ELR (cell line): ENCODE results near the gene CAMK2A.

Source experiments
- DNase-seq: peaks from one replicate; pipeline ENCODE4 v3.0.0-alpha.2; 2015; ENCODE audit warnings: low read depth

Gene CAMK2A

GRCh38 chr5:150316320-150316719, 26.7 kb upstream of the CAMK2A start:
- peak; percentile 55 for DNase-seq

- DNase-seq, result no peak
These were observed 25.7 kb upstream of the CAMK2A start for GRCh38 chr5:150315245-150315644.

GRCh38 chr5:150313921-150314716, 24.5 kb upstream of the CAMK2A start:
- no peak for DNase-seq

GRCh38 chr5:150313501-150313900, 23.9 kb upstream of the CAMK2A start:
- DNase-seq, result no peak

- no peak for DNase-seq
These were observed 22.9 kb upstream of the CAMK2A start for GRCh38 chr5:150312518-150312917.

- no peak for DNase-seq
These were observed 21.6 kb upstream of the CAMK2A start for GRCh38 chr5:150311015-150311692.

GRCh38 chr5:150310246-150310645, 20.7 kb upstream of the CAMK2A start:
- no peak for DNase-seq

- no peak for DNase-seq
These were observed 20.3 kb upstream of the CAMK2A start for GRCh38 chr5:150309886-150310239.

- DNase-seq, result no peak
These were observed 19.7 kb upstream of the CAMK2A start for GRCh38 chr5:150309101-150309885.

GRCh38 chr5:150307617-150308426, 18.2 kb upstream of the CAMK2A start:
- no peak for DNase-seq

- DNase-seq, result no peak
These were observed 17.2 kb upstream of the CAMK2A start for GRCh38 chr5:150306775-150307174.

GRCh38 chr5:150305557-150305956, 16.0 kb upstream of the CAMK2A start:
- no peak for DNase-seq

- no peak for DNase-seq
These were observed 15.5 kb upstream of the CAMK2A start for GRCh38 chr5:150305095-150305494.

- DNase-seq, result no peak
These were observed 15.0 kb upstream of the CAMK2A start for GRCh38 chr5:150304481-150305081.

GRCh38 chr5:150303660-150304386, 14.2 kb upstream of the CAMK2A start:
- no peak for DNase-seq

- DNase-seq, result no peak
These were observed 13.6 kb upstream of the CAMK2A start for GRCh38 chr5:150303070-150303615.

- DNase-seq, result peak; percentile 77
These were observed 12.9 kb upstream of the CAMK2A start, which contains the start of gene ARSI for GRCh38 chr5:150302301-150303069. Gene ARSI (minus strand): TSS chr5:150302905. CDS start chr5:150302373, 532 bp downstream.

- DNase-seq, result no peak
These were observed 12.3 kb upstream of the CAMK2A start for GRCh38 chr5:150301901-150302300.

- DNase-seq, result peak; percentile 36
These were observed 11.6 kb upstream of the CAMK2A start for GRCh38 chr5:150301170-150301505.
